T-helper 1 cell treated with Interleukin-12 subunit alpha and Interleukin-12 subunit beta and Interleukin-4 antibody, amounts not matched to agents 30 ng/mL and 1 ng/mL, for 36 hours (primary cell): Measurements from ENCODE around the gene ADCY5. TPM values are rescaled to one million over a fixed set of nuclear protein-coding genes. Genes with fewer than 3 reads are reported as not detected.
"Not testable (repeated sequence)": the region's sequence is repeated elsewhere in the genome, so short reads cannot be mapped to it uniquely, and the experiment has no call there.

Experiments used
- intact Hi-C: fragments of 100-400 bp; cut with micrococcal nuclease; formaldehyde crosslinking; loops from one replicate; pipeline ENCODE4 v1.15.1; 2024
- total RNA-seq: library from RNA; stranded (reverse); gene quantifications from 2 replicates; pipeline ENCODE4 v1.2.3, GENCODE V29; 2022

Gene ADCY5
- total RNA-seq, 1 donor from 2014 or later: not detected

DNA sequence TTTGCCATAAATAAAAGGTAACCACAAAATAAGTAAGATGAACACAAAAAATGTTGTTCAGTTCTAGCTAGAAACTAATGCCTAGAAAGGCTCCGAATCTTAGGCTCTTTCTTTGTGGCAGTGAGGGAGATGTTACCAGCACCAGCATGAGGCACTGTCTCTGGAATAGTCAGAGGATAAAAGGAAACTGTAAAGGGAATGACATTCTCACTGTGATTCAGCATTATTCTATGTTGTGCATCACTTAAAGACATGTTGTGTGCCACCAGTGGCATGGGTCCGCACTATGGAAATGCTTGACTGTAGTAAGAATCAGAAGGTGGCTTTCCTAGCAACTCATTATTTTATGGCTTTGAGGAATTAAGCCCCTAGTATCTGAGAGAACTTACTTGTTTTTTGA lies 176.3 kb downstream of the ADCY5 start:
- intact Hi-C loops: no loop called here

GRCh38 chr3:123271466-123272159 lies 177.3 kb downstream of the ADCY5 start:
- intact Hi-C loops: no loop called here

GRCh38 chr3:123270818-123271217 lies 178.1 kb downstream of the ADCY5 start:
- intact Hi-C loops: no loop called here

- intact Hi-C loops: no loop called here
Observed at GRCh38 chr3:123267821-123268220, 181.1 kb downstream of the ADCY5 start.

GRCh38 chr3:123263941-123264340 lies 184.9 kb downstream of the ADCY5 start:
- intact Hi-C loops: no loop called here

- intact Hi-C loops: no loop called here
Observed at GRCh38 chr3:123262868-123263267, 186.0 kb downstream of the ADCY5 start.

- intact Hi-C loops: no loop called here
Observed at GRCh38 chr3:123262226-123262625, 186.7 kb downstream of the ADCY5 start.

DNA sequence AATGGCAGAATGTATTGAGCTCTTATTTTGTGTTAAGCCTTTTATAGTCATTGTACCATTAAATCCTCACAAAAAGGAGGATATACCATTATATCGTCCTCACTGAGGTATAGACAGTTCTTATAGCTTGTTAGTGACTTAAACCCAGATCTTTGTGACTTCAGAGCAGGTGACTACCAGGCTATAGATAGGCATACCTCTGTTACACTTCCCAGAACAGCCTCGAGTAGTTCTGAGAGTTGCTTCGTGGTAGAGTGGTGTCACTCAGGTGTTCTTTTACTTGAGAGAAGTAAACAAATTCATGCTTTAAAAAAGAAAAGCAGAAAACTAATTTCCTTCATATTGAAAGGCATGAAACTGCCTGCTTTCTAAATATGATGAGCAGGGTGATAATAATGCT lies 187.2 kb downstream of the ADCY5 start:
- intact Hi-C loops: no loop called here

DNA sequence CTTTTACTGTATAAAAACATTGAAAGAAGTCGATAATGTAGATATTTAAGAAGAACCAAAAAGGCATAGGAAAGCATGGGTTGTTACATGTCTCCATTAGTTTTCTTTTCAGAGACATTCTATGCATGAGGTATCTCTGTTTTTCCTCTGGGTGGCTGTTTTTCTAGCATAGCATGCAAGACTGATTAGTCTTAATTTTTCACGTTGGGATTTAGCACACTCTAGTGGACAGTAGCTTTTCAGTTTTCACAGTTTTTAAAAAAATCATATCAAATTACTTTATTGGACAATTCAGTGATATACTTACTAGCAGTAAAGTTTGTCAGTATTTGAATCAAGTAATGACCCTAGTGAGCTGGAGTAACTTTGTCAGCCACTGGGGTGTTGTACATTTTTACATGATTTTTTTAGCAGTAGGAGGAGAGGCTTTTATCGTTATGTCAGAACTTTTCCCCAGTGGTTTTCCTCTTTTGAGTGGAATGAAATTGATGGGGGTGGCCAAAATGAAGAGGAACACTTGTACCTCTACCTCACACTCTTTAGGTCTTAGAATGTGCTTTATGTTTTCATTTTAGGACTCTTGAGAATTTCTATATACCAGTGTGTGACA lies 190.0 kb downstream of the ADCY5 start:
- intact Hi-C loops: loop anchor here (1.0 to 5.0 kb wide), 8 partner anchors 217 to 1713 kb away; partner anchors contain the start of genes FAM162A, MIX23 and SEMA5B

- intact Hi-C loops: loop anchor here (1.0 to 5.0 kb wide), 8 partner anchors 216 to 1712 kb away; partner anchors contain the start of genes FAM162A, MIX23 and SEMA5B
Observed at GRCh38 chr3:123258359-123258758, 190.5 kb downstream of the ADCY5 start.

GRCh38 chr3:123256256-123256655 lies 192.6 kb downstream of the ADCY5 start:
- intact Hi-C loops: loop anchor here (5.0 kb wide), 4 partner anchors 214 to 874 kb away; partner anchors contain the start of genes FAM162A, MIX23 and SEMA5B

DNA sequence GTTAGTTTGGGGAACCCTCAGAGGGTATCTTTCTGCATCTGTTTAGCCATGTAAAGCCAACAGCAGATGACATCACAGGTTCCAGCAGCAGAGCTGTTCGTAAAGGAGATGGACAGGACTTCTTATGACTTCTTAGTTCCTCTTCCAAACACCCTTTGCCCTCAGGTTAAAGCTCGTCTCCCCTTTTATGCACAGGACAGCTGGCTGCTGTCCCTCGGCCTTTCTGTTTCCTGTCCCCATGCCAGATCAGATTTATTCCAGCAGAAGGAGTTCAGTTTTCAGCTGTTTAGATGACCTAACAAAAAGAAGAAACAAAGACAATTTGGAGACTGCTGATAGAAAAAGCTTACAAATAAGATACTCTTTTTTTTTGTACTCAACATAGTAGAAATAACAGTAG lies 202.0 kb downstream of the ADCY5 start:
- intact Hi-C loops: no loop called here

DNA sequence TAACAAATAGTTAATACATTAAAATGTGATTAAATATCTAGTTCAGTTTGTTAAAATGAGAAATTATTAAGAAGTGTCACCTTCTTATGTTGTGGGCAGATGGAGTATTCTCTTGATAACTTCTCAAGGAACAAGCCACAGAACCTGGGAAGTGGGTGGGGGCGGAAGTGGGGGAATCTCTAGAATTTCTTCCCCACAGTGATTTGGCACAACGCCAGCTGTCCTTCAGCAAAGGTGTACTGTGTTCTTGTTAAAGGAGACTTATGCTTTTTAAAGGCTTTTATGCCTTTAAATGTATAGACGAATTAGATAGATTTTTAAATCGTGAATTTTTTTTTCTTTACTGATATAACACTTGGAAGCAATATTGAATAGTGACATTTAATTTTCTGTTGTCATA lies 204.8 kb downstream of the ADCY5 start:
- intact Hi-C loops: no loop called here

DNA sequence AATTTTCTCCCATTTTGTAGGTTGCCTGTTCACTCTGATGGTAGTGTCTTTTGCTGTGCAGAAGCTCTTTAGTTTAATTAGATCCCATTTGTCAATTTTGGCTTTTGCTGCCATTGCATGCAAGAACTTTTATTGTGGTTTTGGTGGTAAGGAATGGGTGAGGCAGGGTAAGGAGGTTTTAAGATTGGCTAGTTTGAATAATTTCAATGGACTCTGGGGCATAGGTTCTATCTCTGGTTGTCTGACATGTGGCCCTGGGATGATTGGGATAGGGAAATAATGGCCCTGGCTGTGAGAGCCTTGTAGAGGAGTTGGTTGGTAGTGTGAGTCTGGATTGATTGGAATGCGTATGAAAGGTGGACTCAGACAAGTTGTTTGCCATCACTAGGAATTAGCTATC lies 209.1 kb downstream of the ADCY5 start:
- intact Hi-C loops: no loop called here

DNA sequence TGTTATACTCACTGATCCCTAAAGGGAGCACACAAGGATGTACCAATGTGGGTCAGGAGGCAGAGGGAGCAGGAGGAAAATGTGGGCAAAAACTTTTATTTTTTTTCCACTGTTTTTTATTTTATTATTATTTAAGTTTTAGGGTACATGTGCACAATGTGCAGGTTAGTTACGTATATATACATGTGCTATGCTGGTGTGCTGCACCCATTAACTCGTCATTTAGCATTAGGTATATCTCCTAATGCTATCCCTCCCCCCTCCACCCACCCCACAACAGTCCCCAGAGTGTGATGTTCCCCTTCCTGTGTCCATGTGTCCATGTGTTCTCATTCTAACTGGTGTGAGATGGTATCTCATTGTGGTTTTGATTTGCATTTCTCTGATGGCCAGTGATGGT lies 209.7 kb downstream of the ADCY5 start:
- intact Hi-C loops: not testable (repeated sequence)

- intact Hi-C loops: no loop called here
Observed at GRCh38 chr3:123236902-123237301, 212.0 kb downstream of the ADCY5 start.

Other genes with a start within 250 kb of the ADCY5 start
- gene SEC22A, start 247.1 kb downstream of the ADCY5 start, total RNA-seq: 18.5 and 18.8 TPM in 2 replicates
- 22.8 and 23.6 TPM in 2 replicates for gene HACD2, start 136.0 kb upstream of the ADCY5 start, total RNA-seq